ENCODE results near the gene COX7B2. TPM values are rescaled to one million over a fixed set of nuclear protein-coding genes. Genes with fewer than 3 reads are reported as not detected.

COX7B2 gene
- total and polyA plus RNA-seq, 4 donors = not detected

DNA sequence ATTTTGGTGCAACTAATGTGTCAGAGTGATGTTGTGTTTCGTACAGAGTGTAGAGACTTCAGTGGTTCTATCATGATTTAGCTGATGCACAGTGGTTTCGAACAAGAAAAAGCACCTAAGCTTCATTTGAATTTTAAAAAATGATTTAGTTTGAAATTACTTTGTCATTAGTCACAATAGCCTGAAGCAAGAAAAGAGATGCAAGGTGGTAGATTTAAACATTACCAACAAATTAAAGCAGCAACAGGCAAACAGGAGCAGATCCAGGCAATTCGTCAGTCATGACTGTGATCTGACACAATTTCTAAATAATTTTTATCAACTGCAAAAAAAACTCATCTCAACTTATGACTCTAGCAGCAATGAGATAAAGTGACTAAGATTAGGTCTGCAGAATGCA lies 24.6 kb upstream of the COX7B2 start:
- Histone ChIP-seq H3K9ac (ENCODE audit: low read depth in 1 of 2, low read length in 2 of 2) (no peak overlapping the region), H3K9me3 (ENCODE audit: control insufficient read depth in 4 of 4, low read length in 3 of 4) (no peaks in the 10 kb centered on the region), H3K27me3 (ENCODE audit: control insufficient read depth in 4 of 4, insufficient read depth in 4 of 4, low read length in 3 of 4) (peaks cover 0 to 4% (median 0%) of the 10 kb centered on the region in 4 donors), H3K27ac (ENCODE audit: low read depth in 1 of 2, low read length in 2 of 2) (no peak overlapping the region), H3K4me1 (ENCODE audit: control insufficient read depth in 4 of 4, insufficient read depth in 4 of 4, low read length in 3 of 4) (no peaks in the 10 kb centered on the region), H3K4me3 (ENCODE audit: low read depth in 1 of 3, low read length in 3 of 3) (no peak overlapping the region), H3K36me3 (ENCODE audit: control insufficient read depth in 4 of 4, insufficient read depth in 3 of 4, low read depth in 1 of 4, low read length in 3 of 4) (no peaks in the 10 kb centered on the region)
- no peak for DNase-seq (ENCODE audit: low spot score)
- TF ChIP-seq, protein P1, sequence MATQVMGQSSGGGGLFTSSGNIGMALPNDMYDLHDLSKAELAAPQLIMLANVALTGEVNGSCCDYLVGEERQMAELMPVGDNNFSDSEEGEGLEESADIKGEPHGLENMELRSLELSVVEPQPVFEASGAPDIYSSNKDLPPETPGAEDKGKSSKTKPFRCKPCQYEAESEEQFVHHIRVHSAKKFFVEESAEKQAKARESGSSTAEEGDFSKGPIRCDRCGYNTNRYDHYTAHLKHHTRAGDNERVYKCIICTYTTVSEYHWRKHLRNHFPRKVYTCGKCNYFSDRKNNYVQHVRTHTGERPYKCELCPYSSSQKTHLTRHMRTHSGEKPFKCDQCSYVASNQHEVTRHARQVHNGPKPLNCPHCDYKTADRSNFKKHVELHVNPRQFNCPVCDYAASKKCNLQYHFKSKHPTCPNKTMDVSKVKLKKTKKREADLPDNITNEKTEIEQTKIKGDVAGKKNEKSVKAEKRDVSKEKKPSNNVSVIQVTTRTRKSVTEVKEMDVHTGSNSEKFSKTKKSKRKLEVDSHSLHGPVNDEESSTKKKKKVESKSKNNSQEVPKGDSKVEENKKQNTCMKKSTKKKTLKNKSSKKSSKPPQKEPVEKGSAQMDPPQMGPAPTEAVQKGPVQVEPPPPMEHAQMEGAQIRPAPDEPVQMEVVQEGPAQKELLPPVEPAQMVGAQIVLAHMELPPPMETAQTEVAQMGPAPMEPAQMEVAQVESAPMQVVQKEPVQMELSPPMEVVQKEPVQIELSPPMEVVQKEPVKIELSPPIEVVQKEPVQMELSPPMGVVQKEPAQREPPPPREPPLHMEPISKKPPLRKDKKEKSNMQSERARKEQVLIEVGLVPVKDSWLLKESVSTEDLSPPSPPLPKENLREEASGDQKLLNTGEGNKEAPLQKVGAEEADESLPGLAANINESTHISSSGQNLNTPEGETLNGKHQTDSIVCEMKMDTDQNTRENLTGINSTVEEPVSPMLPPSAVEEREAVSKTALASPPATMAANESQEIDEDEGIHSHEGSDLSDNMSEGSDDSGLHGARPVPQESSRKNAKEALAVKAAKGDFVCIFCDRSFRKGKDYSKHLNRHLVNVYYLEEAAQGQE (IDR thresholded peaks at IDR 0.05) = no peak
- no peak for TF ChIP-seq SP1 (IDR thresholded peaks at IDR 0.05)
- TF ChIP-seq, protein P2, sequence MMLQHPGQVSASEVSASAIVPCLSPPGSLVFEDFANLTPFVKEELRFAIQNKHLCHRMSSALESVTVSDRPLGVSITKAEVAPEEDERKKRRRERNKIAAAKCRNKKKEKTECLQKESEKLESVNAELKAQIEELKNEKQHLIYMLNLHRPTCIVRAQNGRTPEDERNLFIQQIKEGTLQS (IDR thresholded peaks at IDR 0.05) = no peak
- TF ChIP-seq, protein P3, sequence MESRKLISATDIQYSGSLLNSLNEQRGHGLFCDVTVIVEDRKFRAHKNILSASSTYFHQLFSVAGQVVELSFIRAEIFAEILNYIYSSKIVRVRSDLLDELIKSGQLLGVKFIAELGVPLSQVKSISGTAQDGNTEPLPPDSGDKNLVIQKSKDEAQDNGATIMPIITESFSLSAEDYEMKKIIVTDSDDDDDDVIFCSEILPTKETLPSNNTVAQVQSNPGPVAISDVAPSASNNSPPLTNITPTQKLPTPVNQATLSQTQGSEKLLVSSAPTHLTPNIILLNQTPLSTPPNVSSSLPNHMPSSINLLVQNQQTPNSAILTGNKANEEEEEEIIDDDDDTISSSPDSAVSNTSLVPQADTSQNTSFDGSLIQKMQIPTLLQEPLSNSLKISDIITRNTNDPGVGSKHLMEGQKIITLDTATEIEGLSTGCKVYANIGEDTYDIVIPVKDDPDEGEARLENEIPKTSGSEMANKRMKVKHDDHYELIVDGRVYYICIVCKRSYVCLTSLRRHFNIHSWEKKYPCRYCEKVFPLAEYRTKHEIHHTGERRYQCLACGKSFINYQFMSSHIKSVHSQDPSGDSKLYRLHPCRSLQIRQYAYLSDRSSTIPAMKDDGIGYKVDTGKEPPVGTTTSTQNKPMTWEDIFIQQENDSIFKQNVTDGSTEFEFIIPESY (IDR thresholded peaks at IDR 0.05) = no peak
- no peak for TF ChIP-seq FOXA1 (IDR thresholded peaks at IDR 0.05)
- no peak for TF ChIP-seq JUND (IDR thresholded peaks at IDR 0.05)
- no peak for TF ChIP-seq HNF4A (conservative IDR thresholded peaks at IDR 0.05)
- no peak for TF ChIP-seq RXRA (IDR thresholded peaks at IDR 0.05)
- TF ChIP-seq GABPA (IDR thresholded peaks at IDR 0.05 in 1 of 2, conservative IDR thresholded peaks at IDR 0.05 in 1 of 2) = no peak
- TF ChIP-seq TAF1 (conservative IDR thresholded peaks at IDR 0.05) = no peak
- TF ChIP-seq, protein P4, sequence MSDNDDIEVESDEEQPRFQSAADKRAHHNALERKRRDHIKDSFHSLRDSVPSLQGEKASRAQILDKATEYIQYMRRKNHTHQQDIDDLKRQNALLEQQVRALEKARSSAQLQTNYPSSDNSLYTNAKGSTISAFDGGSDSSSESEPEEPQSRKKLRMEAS (IDR thresholded peaks at IDR 0.05) = no peak
- no peak for TF ChIP-seq HNF4G (IDR thresholded peaks at IDR 0.05)
- WGBS = 83% methylated on average over 3 of the region's 3 CpGs

DNA sequence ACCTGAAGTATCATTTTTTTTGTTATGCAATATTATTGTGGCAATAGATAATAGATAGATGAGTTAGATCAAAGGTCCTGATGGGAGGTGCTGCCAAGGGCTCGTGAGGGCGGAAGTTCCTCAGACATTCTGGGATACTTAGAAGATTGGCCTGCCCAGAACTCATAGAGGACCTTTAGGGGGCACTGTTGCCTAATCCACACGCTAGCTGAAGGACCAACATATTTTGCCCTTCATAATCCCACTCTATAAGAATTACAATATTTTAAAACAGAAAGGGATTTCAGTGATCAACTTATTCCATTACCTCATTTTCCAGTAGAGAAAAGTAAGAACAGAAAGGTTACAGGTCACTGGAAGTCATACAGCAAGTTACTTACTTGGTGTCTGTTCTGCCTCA lies 22.9 kb upstream of the COX7B2 start:
- Histone ChIP-seq H3K9ac (ENCODE audit: low read depth in 1 of 2, low read length in 2 of 2) (no peak overlapping the region), H3K27ac (ENCODE audit: low read depth in 1 of 2, low read length in 2 of 2) (no peak overlapping the region), H3K4me1 (ENCODE audit: control insufficient read depth in 4 of 4, insufficient read depth in 4 of 4, low read length in 3 of 4) (no peaks in the 10 kb centered on the region), H3K4me3 (ENCODE audit: low read depth in 1 of 3, low read length in 3 of 3) (no peak overlapping the region), H3K36me3 (ENCODE audit: control insufficient read depth in 4 of 4, insufficient read depth in 3 of 4, low read depth in 1 of 4, low read length in 3 of 4) (no peaks in the 10 kb centered on the region), H3K9me3 (ENCODE audit: control insufficient read depth in 4 of 4, low read length in 3 of 4) (no peaks in the 10 kb centered on the region), H3K27me3 (ENCODE audit: control insufficient read depth in 4 of 4, insufficient read depth in 4 of 4, low read length in 3 of 4) (peaks cover 0 to 4% (median 0%) of the 10 kb centered on the region in 4 donors)
- DNase-seq (ENCODE audit: low spot score) = no peak
- WGBS = 15% methylated on average over 3 of the region's 3 CpGs
- TF ChIP-seq YY1 (IDR thresholded peaks at IDR 0.05) = no peak
- TF ChIP-seq, protein P2 (IDR thresholded peaks at IDR 0.05) = no peak
- no peak for TF ChIP-seq HNF4G (IDR thresholded peaks at IDR 0.05)
- TF ChIP-seq HNF4A (conservative IDR thresholded peaks at IDR 0.05) = peak in 1 of 2 donors; percentile 5
- no peak for TF ChIP-seq EGR1 (IDR thresholded peaks at IDR 0.05; ENCODE audit: low read depth in 2 of 2)
- TF ChIP-seq, protein P5, sequence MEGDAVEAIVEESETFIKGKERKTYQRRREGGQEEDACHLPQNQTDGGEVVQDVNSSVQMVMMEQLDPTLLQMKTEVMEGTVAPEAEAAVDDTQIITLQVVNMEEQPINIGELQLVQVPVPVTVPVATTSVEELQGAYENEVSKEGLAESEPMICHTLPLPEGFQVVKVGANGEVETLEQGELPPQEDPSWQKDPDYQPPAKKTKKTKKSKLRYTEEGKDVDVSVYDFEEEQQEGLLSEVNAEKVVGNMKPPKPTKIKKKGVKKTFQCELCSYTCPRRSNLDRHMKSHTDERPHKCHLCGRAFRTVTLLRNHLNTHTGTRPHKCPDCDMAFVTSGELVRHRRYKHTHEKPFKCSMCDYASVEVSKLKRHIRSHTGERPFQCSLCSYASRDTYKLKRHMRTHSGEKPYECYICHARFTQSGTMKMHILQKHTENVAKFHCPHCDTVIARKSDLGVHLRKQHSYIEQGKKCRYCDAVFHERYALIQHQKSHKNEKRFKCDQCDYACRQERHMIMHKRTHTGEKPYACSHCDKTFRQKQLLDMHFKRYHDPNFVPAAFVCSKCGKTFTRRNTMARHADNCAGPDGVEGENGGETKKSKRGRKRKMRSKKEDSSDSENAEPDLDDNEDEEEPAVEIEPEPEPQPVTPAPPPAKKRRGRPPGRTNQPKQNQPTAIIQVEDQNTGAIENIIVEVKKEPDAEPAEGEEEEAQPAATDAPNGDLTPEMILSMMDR (IDR thresholded peaks at IDR 0.05; ENCODE audit: low read depth, low read length, missing input control) = peak; percentile 47
- TF ChIP-seq, protein P3 (IDR thresholded peaks at IDR 0.05) = no peak
- no peak for TF ChIP-seq GABPA (IDR thresholded peaks at IDR 0.05 in 1 of 2, conservative IDR thresholded peaks at IDR 0.05 in 1 of 2)
- no peak for TF ChIP-seq TAF1 (conservative IDR thresholded peaks at IDR 0.05)
- TF ChIP-seq, protein P4 (IDR thresholded peaks at IDR 0.05) = no peak
- no peak for TF ChIP-seq JUND (IDR thresholded peaks at IDR 0.05)
- TF ChIP-seq FOXA2 (IDR thresholded peaks at IDR 0.05) = no peak
- no peak for TF ChIP-seq FOXA1 (IDR thresholded peaks at IDR 0.05)
- TF ChIP-seq SP1 (IDR thresholded peaks at IDR 0.05) = no peak
- TF ChIP-seq, protein P1 (IDR thresholded peaks at IDR 0.05) = no peak

Data from liver (tissue), 9 donors.